ENCODE results near the gene RBMS1.
"Not testable (repeated sequence)": the region's sequence is repeated elsewhere in the genome, so short reads cannot be mapped to it uniquely, and the experiment has no call there.

The RBMS1 gene

GRCh38 chr2:160425434-160426151 is 68.0 kb downstream of the RBMS1 start:
- ChIA-PET POLR2A (no interaction called here), CTCF (interaction anchor here (0.6 kb wide), 1 partner anchor 325 kb away, joined by 3 read pairs; no protein-coding TSS in a partner anchor)
- no peak for DNase-seq (ENCODE audit: low read depth, low spot score)
- no peak overlapping the region for H3K4me3 ChIP-seq (ENCODE audit: low read depth, low read length)
- TF ChIP-seq CTCF (IDR thresholded peaks at IDR 0.05; ENCODE audit: insufficient read depth, low read length, missing control alignments) = no peak

- DNase-seq (ENCODE audit: low read depth, low spot score) = no peak
- TF ChIP-seq CTCF (IDR thresholded peaks at IDR 0.05; ENCODE audit: insufficient read depth, low read length, missing control alignments) = no peak
- ChIA-PET POLR2A (no interaction called here), CTCF (no interaction called here)
- no peak overlapping the region for H3K4me3 ChIP-seq (ENCODE audit: low read depth, low read length)
Measured at GRCh38 chr2:160423126-160423525, 70.5 kb downstream of the RBMS1 start.

GRCh38 chr2:160421646-160422501 is 71.7 kb downstream of the RBMS1 start:
- H3K4me3 ChIP-seq (ENCODE audit: low read depth, low read length); DNase-seq (ENCODE audit: low read depth, low spot score); POLR2A ChIA-PET; CTCF ChIA-PET: not testable (repeated sequence)

DNA sequence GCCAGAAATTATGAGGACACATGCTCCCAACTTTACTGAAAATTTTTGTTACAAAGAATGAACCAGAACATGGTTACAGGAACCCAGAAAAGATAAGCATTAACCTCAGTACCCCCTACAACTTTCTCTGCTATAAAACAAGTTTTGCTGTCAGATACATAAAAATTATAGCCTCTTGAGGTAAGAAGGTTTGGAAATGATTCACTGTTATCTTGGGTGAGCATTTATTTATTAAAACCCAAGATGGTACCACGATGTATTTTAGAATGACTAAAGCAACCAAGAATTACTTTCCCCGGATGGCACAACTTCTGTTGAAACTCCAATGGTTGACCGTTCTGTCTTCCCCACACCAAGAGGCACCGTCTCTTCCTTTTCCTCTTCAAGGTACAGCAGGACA is 72.9 kb downstream of the RBMS1 start:
- POLR2A ChIA-PET = no interaction called here
- no peak for TF ChIP-seq CTCF (IDR thresholded peaks at IDR 0.05; ENCODE audit: insufficient read depth, low read length, missing control alignments)
- no peak overlapping the region for H3K4me3 ChIP-seq (ENCODE audit: low read depth, low read length)
- CTCF ChIA-PET = no interaction called here
- no peak for DNase-seq (ENCODE audit: low read depth, low spot score)

DNA sequence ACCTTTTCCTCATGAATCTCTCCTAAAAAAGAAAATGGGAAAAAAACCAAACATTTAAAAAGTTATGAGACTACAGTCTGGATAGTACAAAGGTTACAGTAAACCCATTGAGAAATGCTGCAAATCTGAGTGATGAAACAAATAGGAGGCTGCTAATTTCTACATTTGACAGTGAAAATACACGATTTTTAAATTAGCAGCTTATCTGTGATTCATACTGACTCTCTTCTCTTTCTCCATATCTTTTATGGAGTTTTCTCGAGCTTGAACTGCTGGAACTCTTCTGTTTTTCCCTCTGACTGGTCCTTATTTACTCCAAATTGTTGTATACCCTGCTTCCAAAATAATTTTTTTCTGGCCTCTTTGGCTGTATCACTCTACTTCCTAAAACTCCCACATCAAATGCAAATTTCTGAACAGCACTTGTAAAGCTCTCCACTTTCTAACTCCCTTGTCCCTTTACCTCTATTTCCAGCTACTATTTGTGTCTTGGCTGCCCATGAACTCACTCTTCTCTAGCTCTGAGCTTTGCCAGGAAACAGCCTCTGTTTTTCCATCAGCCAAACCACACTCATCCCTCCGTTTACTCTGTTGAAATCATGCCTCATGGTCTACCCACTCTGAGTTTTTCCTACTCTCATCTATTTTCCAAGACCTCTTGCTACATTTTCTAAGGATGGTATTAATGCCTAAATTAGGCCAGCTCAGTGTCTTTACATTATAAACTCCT is 73.7 kb downstream of the RBMS1 start:
- CTCF ChIA-PET = interaction anchor here (0.6 to 1.4 kb wide), 4 partner anchors 9 to 644 kb away, joined by 3 to 8 read pairs (median 3); no protein-coding TSS in a partner anchor
- TF ChIP-seq CTCF (IDR thresholded peaks at IDR 0.05; ENCODE audit: insufficient read depth, low read length, missing control alignments) = no peak
- no peak overlapping the region for H3K4me3 ChIP-seq (ENCODE audit: low read depth, low read length)
- DNase-seq (ENCODE audit: low read depth, low spot score) = no peak
- POLR2A ChIA-PET = no interaction called here

DNA sequence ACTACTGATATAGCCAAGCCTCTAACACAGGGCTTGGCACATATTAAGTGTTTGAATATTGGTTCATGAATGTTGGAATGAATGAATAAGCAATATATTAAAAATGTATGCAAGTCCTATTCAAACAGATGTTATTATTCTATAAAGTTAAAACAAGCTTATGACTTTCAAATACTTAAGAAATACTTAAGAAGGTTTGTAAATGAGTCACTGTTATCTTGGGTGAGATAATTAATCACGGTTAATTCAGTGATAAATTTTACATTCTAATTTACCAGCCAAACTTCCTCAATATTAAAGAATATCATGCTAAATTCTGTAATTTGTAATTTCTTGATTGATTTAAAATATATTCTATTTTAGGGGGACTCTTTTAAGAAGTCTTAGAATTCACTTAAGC is 74.8 kb downstream of the RBMS1 start:
- POLR2A ChIA-PET = no interaction called here
- CTCF ChIA-PET = interaction anchor here (0.8 to 1.4 kb wide), 3 partner anchors 10 to 645 kb away, joined by 3 to 8 read pairs (median 3); no protein-coding TSS in a partner anchor

More for the DNA sequence above, 74.8 kb downstream of the RBMS1 start:
- TF ChIP-seq CTCF (IDR thresholded peaks at IDR 0.05; ENCODE audit: insufficient read depth, low read length, missing control alignments) = no peak
- no peak for DNase-seq (ENCODE audit: low read depth, low spot score)
- no peak overlapping the region for H3K4me3 ChIP-seq (ENCODE audit: low read depth, low read length)

Data from AG04449 (cell line).